Cardiac septum (tissue), 1 donor: ENCODE results near the gene SYNM. TPM values are rescaled to one million over a fixed set of nuclear protein-coding genes. Genes with fewer than 3 reads are reported as not detected.

Experiments
- DNase-seq: peaks from one replicate; pipeline ENCODE4 v3.0.0-alpha.2; 2020; ENCODE audit warnings: low spot score
- intact Hi-C: fragments of 100-400 bp; cut with DNase I; formaldehyde crosslinking; loops from one replicate; pipeline ENCODE4 v1.14.0; 2022
- total RNA-seq: library from RNA; stranded (reverse); fragmentation: NEBNext Ultra II Directional; extraction: Animal tissue kit (Norgen Biotek cat#: 25700); gene quantifications from one replicate; pipeline ENCODE4 v1.2.1, GENCODE V29; 2021
- donor health status: DM: no; HTN: no; CAD: no.

SYNM gene
- total RNA-seq, 1 donor from 2014 or later = 395 TPM

DNA sequence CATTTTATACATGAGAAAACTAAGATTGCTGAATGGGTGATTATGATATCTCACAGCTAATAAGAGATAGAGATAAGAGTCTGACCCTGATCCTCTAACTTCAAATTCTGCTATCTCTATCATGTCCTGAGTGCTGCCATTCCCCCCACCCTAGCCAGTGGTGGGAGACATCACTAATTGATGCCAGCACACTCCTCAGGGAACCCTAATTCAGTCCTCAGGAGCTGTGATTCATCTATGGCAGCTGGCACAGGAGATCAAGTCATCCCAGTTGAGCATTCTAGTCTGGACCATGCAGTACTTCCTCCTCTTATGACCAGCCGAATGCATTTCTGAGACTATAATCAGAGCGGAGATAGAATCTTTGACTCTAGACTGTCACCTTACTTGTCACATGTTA, 71.9 kb downstream of the SYNM start:
- intact Hi-C loops = no loop called here
- no peak for DNase-seq

DNA sequence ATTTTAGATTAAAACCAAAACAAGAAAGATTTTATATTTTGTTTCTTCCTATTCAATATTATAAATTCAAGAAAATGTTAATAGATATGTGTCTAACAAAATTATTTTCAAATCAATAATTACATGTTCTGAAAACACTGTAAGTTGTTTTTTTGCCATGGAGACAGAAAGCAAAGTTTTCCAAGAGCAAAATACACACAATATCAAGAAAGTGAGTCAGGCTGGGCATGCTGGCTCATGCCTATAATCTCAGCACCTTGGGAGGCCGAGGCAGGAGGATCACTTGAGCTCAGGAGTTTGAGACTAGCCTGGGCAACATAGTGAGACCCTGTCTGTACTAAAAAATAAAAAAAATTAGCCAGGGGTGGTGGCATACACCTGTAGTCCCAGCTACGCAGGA, 72.8 kb downstream of the SYNM start:
- DNase-seq = no peak
- intact Hi-C loops = no loop called here

DNA sequence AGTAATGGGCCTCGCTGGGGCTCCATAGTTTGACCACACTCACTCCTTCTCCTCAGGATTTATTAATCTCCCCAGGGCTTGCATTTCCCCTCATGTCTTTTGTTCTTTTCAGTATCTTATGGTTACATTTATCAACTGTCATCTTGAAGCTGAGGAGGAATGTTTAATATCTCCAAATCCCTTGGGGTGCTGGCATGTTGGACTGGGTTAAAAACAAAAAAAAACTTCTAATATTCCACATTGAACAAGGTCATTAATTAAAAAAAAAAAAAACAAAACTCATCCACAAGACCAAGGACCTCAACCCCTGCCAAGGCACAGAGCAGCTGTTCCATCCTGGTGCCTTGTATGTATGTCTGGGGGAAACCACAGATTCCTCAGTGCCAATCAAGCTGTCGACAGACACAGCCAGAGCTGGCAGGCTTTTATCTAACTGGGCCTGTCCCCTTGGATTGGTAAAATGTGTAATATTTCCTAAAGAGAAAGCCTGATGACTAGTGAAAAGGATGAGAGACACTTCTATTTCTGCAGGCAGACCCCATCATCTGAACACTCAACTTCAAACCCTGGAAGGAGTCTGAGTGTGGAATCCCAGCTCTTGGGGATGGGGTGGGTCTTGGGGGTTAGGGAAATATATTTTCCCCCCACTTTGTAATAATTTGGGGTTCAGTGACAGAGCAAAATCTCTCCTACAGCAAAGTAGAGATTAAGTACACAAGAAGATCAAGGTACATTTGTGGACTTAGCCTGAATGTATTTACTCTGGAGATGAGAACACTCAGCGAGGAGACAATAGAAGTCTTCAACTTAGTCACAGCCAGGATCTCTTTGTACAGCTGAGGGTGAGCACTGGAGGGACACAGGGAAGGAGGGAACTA, 75.4 kb downstream of the SYNM start:
- no peak for DNase-seq
- intact Hi-C loops = no loop called here

- intact Hi-C loops = no loop called here
- DNase-seq = no peak
Observed at GRCh38 chr15:99180964-99181306, 76.1 kb downstream of the SYNM start.

DNA sequence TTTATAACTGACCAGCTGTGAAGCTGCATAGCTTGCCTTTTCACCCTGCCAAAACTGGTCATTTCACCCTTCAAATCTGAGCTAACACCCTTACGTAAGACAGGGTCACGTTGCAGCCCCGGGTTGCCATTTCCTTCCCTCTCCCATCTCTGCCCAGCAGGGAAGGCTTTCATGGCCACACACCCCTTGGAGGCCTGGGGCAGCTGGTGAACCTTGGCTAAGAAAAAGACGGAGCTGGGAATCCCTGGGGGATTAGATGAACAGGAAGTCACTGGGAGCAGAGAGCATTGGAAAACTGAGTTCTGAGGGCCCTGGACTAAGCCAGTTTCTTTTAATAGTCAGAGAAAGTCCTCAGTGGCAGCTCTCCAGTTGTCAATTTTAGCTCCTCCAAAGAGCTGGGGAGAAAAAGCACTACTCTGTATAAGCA, 76.7 kb downstream of the SYNM start:
- intact Hi-C loops = no loop called here
- DNase-seq = no peak

DNA sequence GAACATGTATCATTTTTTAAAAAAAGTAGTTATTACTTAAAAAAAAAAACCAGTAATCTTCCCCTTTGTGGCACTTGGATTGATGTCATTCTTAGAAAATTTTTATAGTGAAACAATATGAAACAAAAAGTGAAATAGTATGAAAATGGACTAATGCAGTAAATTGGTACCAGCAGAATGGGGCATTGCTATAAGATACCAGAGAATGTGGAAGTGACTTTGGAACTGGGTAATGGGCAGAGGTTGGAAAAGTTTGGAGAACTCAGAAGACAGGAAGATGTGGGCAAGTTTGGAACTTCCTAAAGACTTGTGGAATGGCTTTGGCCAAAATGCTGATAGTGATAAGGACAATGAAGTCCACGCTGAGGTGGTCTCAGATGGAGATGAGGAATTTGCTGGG, 77.9 kb downstream of the SYNM start:
- DNase-seq = no peak
- intact Hi-C loops = no loop called here

Other genes starting within 250 kb of the SYNM start
- gene PGPEP1L, start 97.3 kb upstream of the SYNM start, total RNA-seq = 2.5 TPM
- 13.5 TPM for gene TTC23, start 144.5 kb downstream of the SYNM start, total RNA-seq
- 20.9 TPM for gene LRRC28, start 146.4 kb downstream of the SYNM start, total RNA-seq